GM10847 (cell line): ENCODE results near the gene ZNF226.
A peak's percentile ranks its signal among the peaks of the same experiment; 100 is the strongest.

ENCODE experiments used
- POLR2A ChIP-seq: IDR thresholded peaks from 2 replicates; pipeline ENCODE4 v1.6.1; 2011; ENCODE audit not compliant: insufficient read length; ENCODE audit errors: extremely low read depth

Gene ZNF226

GRCh38 chr19:44202974-44203373 lies 38.1 kb downstream of the ZNF226 start:
- TF ChIP-seq POLR2A, result no peak

GRCh38 chr19:44204772-44205171 lies 39.9 kb downstream of the ZNF226 start:
- no peak for TF ChIP-seq POLR2A

DNA sequence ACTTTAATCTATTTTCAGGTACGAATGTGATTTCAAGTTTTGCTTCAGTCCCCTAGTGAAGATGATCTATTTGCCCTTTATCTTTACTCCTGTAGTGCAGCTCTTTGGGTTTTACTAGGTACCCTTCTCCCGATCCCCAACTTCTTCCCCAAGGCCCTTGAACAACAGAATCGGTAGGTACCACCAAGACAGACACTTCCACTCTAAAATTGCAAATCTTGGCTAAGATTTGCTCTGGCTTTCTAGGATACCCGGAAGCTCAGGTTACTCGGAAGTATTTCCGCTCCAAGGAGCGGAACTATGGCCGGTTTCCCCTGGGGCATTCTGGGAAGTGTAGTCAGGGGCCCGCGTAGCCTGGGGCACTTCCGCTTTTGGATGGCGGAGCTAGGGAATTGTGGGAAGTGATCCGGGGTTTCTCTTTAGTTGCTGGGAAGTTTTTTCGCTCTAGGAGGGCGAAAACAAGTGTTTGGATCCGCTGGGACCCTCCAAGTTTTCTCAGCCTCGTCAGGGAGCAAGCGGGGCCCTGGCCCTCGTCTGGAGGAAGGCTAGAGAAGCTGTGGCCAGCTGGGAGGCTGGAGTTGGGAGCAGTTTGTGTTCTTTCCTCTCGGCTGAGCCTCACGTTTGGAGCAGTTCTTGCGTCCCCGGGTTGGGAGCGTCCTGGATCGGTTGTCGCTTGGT lies 42.4 kb downstream of the ZNF226 start:
- TF ChIP-seq POLR2A, result no peak

GRCh38 chr19:44212250-44212865 lies 47.5 kb downstream of the ZNF226 start, which contains the start of gene ZNF227:
Gene ZNF227 (plus strand): TSS chr19:44212532. CDS start chr19:44217793, 5,261 bp downstream.
- TF ChIP-seq POLR2A, result peak; percentile 76

GRCh38 chr19:44212866-44213346 lies 48.0 kb downstream of the ZNF226 start:
- TF ChIP-seq POLR2A, result no peak
